BLaER1 (cell line): Measurements from ENCODE around the gene SOCS7.
A peak's percentile ranks its signal among the peaks of the same experiment; 100 is the strongest.
"Not testable (repeated sequence)": the region's sequence is repeated elsewhere in the genome, so short reads cannot be mapped to it uniquely, and the experiment has no call there.

Experiments
- H3K27ac ChIP-seq: shearing (Covaris generic); formaldehyde crosslinking; 2 replicates; pipeline ENCODE4 v1.8.1; 2022
- H3K27me3 ChIP-seq: shearing (Covaris generic); formaldehyde crosslinking; 2 replicates; pipeline ENCODE4 v1.8.1; 2022
- H3K36me3 ChIP-seq: shearing (Covaris generic); formaldehyde crosslinking; 2 replicates; pipeline ENCODE4 v1.8.1; 2022
- H3K4me1 ChIP-seq: shearing (Covaris generic); formaldehyde crosslinking; 2 replicates; pipeline ENCODE4 v1.8.1; 2022
- H3K4me2 ChIP-seq: shearing (Covaris generic); formaldehyde crosslinking; 2 replicates; pipeline ENCODE4 v1.8.1; 2022
- H3K4me3 ChIP-seq: shearing (Covaris generic); formaldehyde crosslinking; 2 replicates; pipeline ENCODE4 v1.8.1; 2022
- H3K9ac ChIP-seq: shearing (Covaris generic); formaldehyde crosslinking; 2 replicates; pipeline ENCODE4 v1.8.1; 2022
- H3K9me3 ChIP-seq: shearing (Covaris generic); formaldehyde crosslinking; 2 replicates; pipeline ENCODE4 v1.8.1; 2022
- H4K20me1 ChIP-seq: shearing (Covaris generic); formaldehyde crosslinking; 2 replicates; pipeline ENCODE4 v1.8.1; 2022
- Cebpa-rat ChIP-seq: shearing (Covaris generic); IDR thresholded peaks from 2 replicates; pipeline ENCODE4 v1.8.1; 2022

Gene SOCS7

GRCh38 chr17:38434178-38434665, 82.6 kb downstream of the SOCS7 start:
- no peak overlapping the region for H3K4me3 ChIP-seq
- H3K4me1 ChIP-seq, result peaks cover 62% of the 10 kb centered on the region
- no peak overlapping the region for H3K4me2 ChIP-seq
- H3K27me3 ChIP-seq, result no peaks in the 10 kb centered on the region
- no peaks in the 10 kb centered on the region for H3K9me3 ChIP-seq
- H3K27ac ChIP-seq, result peak overlapping the region; percentile 16; the same call in 1 of the 2 replicates
- peaks cover 74% of the 10 kb centered on the region for H3K36me3 ChIP-seq
- H4K20me1 ChIP-seq, result peaks cover 100% of the 10 kb centered on the region
- no peak overlapping the region for H3K9ac ChIP-seq
- TF ChIP-seq Cebpa-rat, result no peak

- Histone ChIP-seq H4K20me1 (peaks cover 100% of the 10 kb centered on the region), H3K36me3 (peaks cover 83% of the 10 kb centered on the region), H3K4me3 (no peak overlapping the region), H3K4me2 (no peak overlapping the region), H3K9ac (no peak overlapping the region), H3K9me3 (no peaks in the 10 kb centered on the region), H3K4me1 (peaks cover 62% of the 10 kb centered on the region), H3K27me3 (no peaks in the 10 kb centered on the region), H3K27ac (no peak overlapping the region)
- no peak for TF ChIP-seq Cebpa-rat
Measured at GRCh38 chr17:38435795-38436194, 84.2 kb downstream of the SOCS7 start.

- H3K9me3 ChIP-seq, result no peaks in the 10 kb centered on the region
- no peak overlapping the region for H3K27ac ChIP-seq
- no peak overlapping the region for H3K9ac ChIP-seq
- peaks cover 62% of the 10 kb centered on the region for H3K4me1 ChIP-seq
- peaks cover 100% of the 10 kb centered on the region for H4K20me1 ChIP-seq
- peaks cover 81% of the 10 kb centered on the region for H3K36me3 ChIP-seq
- no peak overlapping the region for H3K4me2 ChIP-seq
- H3K27me3 ChIP-seq, result no peaks in the 10 kb centered on the region
- no peak overlapping the region for H3K4me3 ChIP-seq
- no peak for TF ChIP-seq Cebpa-rat
Measured at GRCh38 chr17:38436386-38436785, 84.7 kb downstream of the SOCS7 start.

- not testable (repeated sequence) for H3K4me3 ChIP-seq, H3K9ac ChIP-seq, H3K27ac ChIP-seq, H3K27me3 ChIP-seq, H3K9me3 ChIP-seq, H3K4me2 ChIP-seq
- Histone ChIP-seq H3K4me1 (peaks cover 62% of the 10 kb centered on the region), H4K20me1 (peaks cover 100% of the 10 kb centered on the region), H3K36me3 (peaks cover 79% of the 10 kb centered on the region)
Measured at GRCh38 chr17:38437313-38437712, 85.7 kb downstream of the SOCS7 start.

- no peak overlapping the region for H3K4me2 ChIP-seq
- H3K27me3 ChIP-seq, result no peaks in the 10 kb centered on the region
- peaks cover 100% of the 10 kb centered on the region for H4K20me1 ChIP-seq
- H3K4me3 ChIP-seq, result no peak overlapping the region
- H3K36me3 ChIP-seq, result peaks cover 66% of the 10 kb centered on the region
- TF ChIP-seq Cebpa-rat, result no peak
- no peak overlapping the region for H3K27ac ChIP-seq
- peaks cover 73% of the 10 kb centered on the region for H3K4me1 ChIP-seq
- H3K9me3 ChIP-seq, result no peaks in the 10 kb centered on the region
- H3K9ac ChIP-seq, result no peak overlapping the region
Measured at GRCh38 chr17:38439436-38439835, 87.8 kb downstream of the SOCS7 start.

GRCh38 chr17:38440614-38441397, 89.2 kb downstream of the SOCS7 start:
- peak overlapping the region; percentile 29; the same call in 1 of the 2 replicates for H3K27ac ChIP-seq
- H3K36me3 ChIP-seq, result peaks cover 56% of the 10 kb centered on the region
- no peaks in the 10 kb centered on the region for H3K27me3 ChIP-seq
- H3K9ac ChIP-seq, result peak overlapping the region; percentile 48; the same call in 1 of the 2 replicates
- peaks cover 74% of the 10 kb centered on the region for H3K4me1 ChIP-seq
- TF ChIP-seq Cebpa-rat, result no peak
- no peak overlapping the region for H3K4me3 ChIP-seq
- H3K4me2 ChIP-seq, result peak overlapping the region; percentile 57
- no peaks in the 10 kb centered on the region for H3K9me3 ChIP-seq
- peaks cover 100% of the 10 kb centered on the region for H4K20me1 ChIP-seq

- Histone ChIP-seq H3K9me3 (no peaks in the 10 kb centered on the region), H3K4me1 (peaks cover 69% of the 10 kb centered on the region), H3K27ac (0 out of 2 replicates have a peak overlapping the region, but pooled peaks have one; percentile 29), H4K20me1 (peaks cover 100% of the 10 kb centered on the region), H3K4me3 (no peak overlapping the region), H3K27me3 (no peaks in the 10 kb centered on the region), H3K9ac (0 out of 2 replicates have a peak overlapping the region, but pooled peaks have one; percentile 48), H3K36me3 (peaks cover 49% of the 10 kb centered on the region), H3K4me2 (peak overlapping the region; percentile 57)
- no peak for TF ChIP-seq Cebpa-rat
Measured at GRCh38 chr17:38441429-38442061, 89.9 kb downstream of the SOCS7 start.

GRCh38 chr17:38442548-38442947, 90.9 kb downstream of the SOCS7 start:
- peaks cover 100% of the 10 kb centered on the region for H4K20me1 ChIP-seq
- H3K9ac ChIP-seq, result no peak overlapping the region
- H3K9me3 ChIP-seq, result no peaks in the 10 kb centered on the region
- peaks cover 79% of the 10 kb centered on the region for H3K4me1 ChIP-seq
- H3K4me3 ChIP-seq, result no peak overlapping the region
- peak overlapping the region; percentile 47; the same call in 1 of the 2 replicates for H3K4me2 ChIP-seq
- H3K27me3 ChIP-seq, result no peaks in the 10 kb centered on the region
- H3K27ac ChIP-seq, result no peak overlapping the region
- TF ChIP-seq Cebpa-rat, result no peak
- peaks cover 39% of the 10 kb centered on the region for H3K36me3 ChIP-seq

- Histone ChIP-seq H3K9me3 (no peaks in the 10 kb centered on the region), H3K4me2 (peak overlapping the region; percentile 47), H4K20me1 (peaks cover 100% of the 10 kb centered on the region), H3K27me3 (no peaks in the 10 kb centered on the region), H3K4me3 (no peak overlapping the region), H3K4me1 (peaks cover 83% of the 10 kb centered on the region), H3K27ac (no peak overlapping the region), H3K36me3 (peaks cover 31% of the 10 kb centered on the region), H3K9ac (no peak overlapping the region)
- TF ChIP-seq Cebpa-rat, result no peak
Measured at GRCh38 chr17:38443356-38444031, 91.8 kb downstream of the SOCS7 start.
